ENCODE measurements around the gene ELAVL3. TPM values are rescaled to one million over a fixed set of nuclear protein-coding genes. Genes with fewer than 3 reads are reported as not detected.

ELAVL3 gene
- total and polyA plus RNA-seq, 2 donors (not counting 3 experiments of a cell fraction or from before 2014, with no cell fraction given): not detected

GRCh38 chr19:11447347-11448262 lies 33.2 kb downstream of the ELAVL3 start:
- Histone ChIP-seq H3K9me3 (replicated peaks; ENCODE audit: control insufficient read depth, insufficient read depth, low read length) (no peaks in the 10 kb centered on the region), H3K4me1 (ENCODE audit: control insufficient read depth, extremely low read depth, insufficient read depth, low read length) (no peaks in the 10 kb centered on the region), H2AFZ (ENCODE audit: low read depth, low read length) (no peak overlapping the region), H3K27ac (ENCODE audit: insufficient read depth, low read depth, low read length) (no peak overlapping the region), H3K9me1 (replicated peaks; ENCODE audit: control insufficient read depth, extremely low read depth, insufficient read depth, low read length) (no peaks in the 10 kb centered on the region), H4K20me1 (replicated peaks; ENCODE audit: control insufficient read depth, extremely low read depth, insufficient read depth, low read length) (no peaks in the 10 kb centered on the region), H3K27me3 (ENCODE audit: control insufficient read depth in 2 of 2, insufficient read depth in 2 of 2, low read length in 2 of 2) (no peaks in the 10 kb centered on the region), H3K79me2 (ENCODE audit: control insufficient read depth, insufficient read depth, low read length) (no peaks in the 10 kb centered on the region), H3K9ac (replicated peaks; ENCODE audit: extremely low read depth, insufficient read depth, low read length) (no peak overlapping the region), H3K36me3 (ENCODE audit: control insufficient read depth in 2 of 2, extremely low read depth in 1 of 2, insufficient read depth in 2 of 2, low read length in 2 of 2) (peaks cover 4 to 29% of the 10 kb centered on the region in 2 experiments), H3K4me3 (replicated peaks in 1 of 3; ENCODE audit: insufficient read depth in 1 of 3, low read depth in 1 of 3, low read length in 3 of 3) (no peak overlapping the region), H3K4me2 (ENCODE audit: insufficient read depth, low read length) (no peak overlapping the region)
- BruUV-seq (replicated peaks): no TSS peak
- ChIA-PET CTCF (interaction anchor here (3.0 kb wide), 1 partner anchor 153 kb away, joined by 13 read pairs; no protein-coding TSS in a partner anchor), POLR2A (interaction anchor here (0.6 kb wide), 1 partner anchor 13 kb away, joined by 4 read pairs; no protein-coding TSS in a partner anchor)
- DNase-seq (ENCODE audit: low read depth, low spot score) (no peak), FAIRE-seq (no peak)
- intact Hi-C loops (cut with micrococcal nuclease): no loop called here
- dilution Hi-C loops (cut with MboI; ENCODE audit: extremely low pct_ligation_motif_present, low sequenced_read_pairs): no loop called here
- TF ChIP-seq POLR2A (IDR thresholded peaks at IDR 0.05; ENCODE audit: low read depth, low read length) (no peak), EZH2 (IDR thresholded peaks at IDR 0.05; ENCODE audit: borderline replicate concordance, low read depth, low read length, severe bottlenecking) (no peak), CTCF (IDR thresholded peaks at IDR 0.05; ENCODE audit: extremely low read depth in 1 of 2, insufficient read depth in 1 of 2, low read depth in 1 of 2, low read length in 2 of 2) (no peak), FOS (IDR thresholded peaks at IDR 0.05; ENCODE audit: borderline replicate concordance, insufficient read depth, low read length) (no peak), GATA2 (IDR thresholded peaks at IDR 0.05; ENCODE audit: insufficient read depth, insufficient read length, low read depth, low read length) (no peak)

Measured in endothelial cell of umbilical vein (primary cell).